H1 (cell line): ENCODE measurements around the gene MAN1C1. TPM values are rescaled to one million over a fixed set of nuclear protein-coding genes. Genes with fewer than 3 reads are reported as not detected.

Experiments used
- CTCF ChIA-PET: fragments of 300-600 bp; sonication (Branson Sonifier 250); formaldehyde crosslinking; loops from one replicate; lab custom pipeline; 2021; ENCODE audit not compliant: partially characterized antibody; lab: Charles Lee
- POLR2A ChIA-PET: fragments of 300-600 bp; sonication (Branson Sonifier 250); formaldehyde crosslinking; loops from one replicate; lab custom pipeline; 2021; ENCODE audit warnings: inconsistent platforms; ENCODE audit not compliant: partially characterized antibody; lab: Charles Lee
- DNase-seq, 2 experiments: peaks; one replicate each; pipeline versions ENCODE4 v3.0.0 to v3.0.0-alpha.2; 2010 to 2022; ENCODE audit warnings: low spot score in 2 of 2, low read depth in 1 of 2, mixed read lengths in 1 of 2
- FAIRE-seq: peaks from 2 replicates; lab custom pipeline; 2011; peaks lifted over from hg19 to GRCh38; lab: Jason Lieb, UNC
- H2AFZ ChIP-seq: 2 replicates; pipeline ENCODE4 v1.8.1; 2012; ENCODE audit warnings: low read length, inconsistent platforms
- H2AK5ac ChIP-seq: 2 replicates; pipeline ENCODE4 v1.6.1; 2013; ENCODE audit warnings: low read depth, low read length
- H2BK120ac ChIP-seq: replicated peaks from 2 replicates; pipeline ENCODE3; 2013; ENCODE audit warnings: low read depth, low read length, inconsistent platforms
- H2BK12ac ChIP-seq: 2 replicates; pipeline ENCODE4 v1.6.1; 2013; ENCODE audit warnings: low read depth, low read length
- H2BK15ac ChIP-seq: 2 replicates; pipeline ENCODE4 v1.6.1; 2013; ENCODE audit warnings: low read length
- H2BK20ac ChIP-seq: 2 replicates; pipeline ENCODE4 v1.6.1; 2013; ENCODE audit warnings: low read length
- H2BK5ac ChIP-seq: 2 replicates; pipeline ENCODE4 v1.6.1; 2013; ENCODE audit warnings: low read depth, low read length
- H3K14ac ChIP-seq: 2 replicates; pipeline ENCODE4 v1.6.1; 2013; ENCODE audit warnings: inconsistent platforms; ENCODE audit not compliant: insufficient read length
- H3K18ac ChIP-seq: 2 replicates; pipeline ENCODE4 v1.6.1; 2013; ENCODE audit warnings: low read length; ENCODE audit errors: extremely low read depth
- H3K23ac ChIP-seq: 2 replicates; pipeline ENCODE4 v1.6.1; 2013; ENCODE audit warnings: inconsistent platforms; ENCODE audit not compliant: insufficient read length
- H3K23me2 ChIP-seq: 2 replicates; pipeline ENCODE4 v1.6.1; 2013; ENCODE audit warnings: low read depth, low read length
- H3K27ac ChIP-seq: 2 replicates; pipeline ENCODE4 v1.6.1; 2011; ENCODE audit warnings: low read depth, low read length, inconsistent platforms
- H3K27me3 ChIP-seq, 4 experiments: replicated peaks in 1 of 4; 1 replicate in 1 of 4; 2 replicates in 3 of 4; pipeline versions ENCODE4 v1.6.1 to v1.8.1; 2011 to 2013; ENCODE audit warnings: low read length in 3 of 4, mild to moderate bottlenecking in 3 of 4, inconsistent platforms in 2 of 4, mixed read lengths in 2 of 4, moderate library complexity in 1 of 4; ENCODE audit not compliant: control insufficient read depth in 3 of 4, insufficient read depth in 3 of 4; ENCODE audit errors: extremely low read depth in 1 of 4
- H3K36me3 ChIP-seq, 4 experiments: 2 replicates each; pipeline versions ENCODE4 v1.6.1 to v1.8.1; 2011 to 2013; ENCODE audit warnings: mild to moderate bottlenecking in 4 of 4, low read length in 3 of 4, moderate library complexity in 2 of 4, control low read depth in 1 of 4, inconsistent platforms in 1 of 4; ENCODE audit not compliant: insufficient read depth in 4 of 4, control insufficient read depth in 2 of 4
- H3K4ac ChIP-seq: replicated peaks from 2 replicates; pipeline ENCODE3; 2013; ENCODE audit warnings: low read length, low read depth, mixed read lengths, inconsistent platforms; ENCODE audit not compliant: insufficient read length
- H3K4me1 ChIP-seq, 4 experiments: replicated peaks in 1 of 4; 1 replicate in 1 of 4; 2 replicates in 3 of 4; pipeline versions ENCODE4 v1.6.1 to v1.8.1; 2011 to 2013; ENCODE audit warnings: low read length in 3 of 4, inconsistent platforms in 2 of 4, mixed read lengths in 1 of 4; ENCODE audit not compliant: insufficient read depth in 4 of 4, control insufficient read depth in 3 of 4
- H3K4me2 ChIP-seq, 2 experiments: 2 replicates each; pipeline versions ENCODE4 v1.6.1 to v1.8.1; 2011 to 2013; ENCODE audit warnings: low read depth in 2 of 2, low read length in 2 of 2, control low read depth in 1 of 2, inconsistent platforms in 1 of 2, mild to moderate bottlenecking in 1 of 2; ENCODE audit not compliant: insufficient read depth in 1 of 2
- H3K4me3 ChIP-seq, 4 experiments: fragments of 200-600, 300-600 bp in 1 of 4; sonication (generic), shearing (Covaris generic), sonication (Bioruptor Twin) in 1 of 4; 2 replicates each; pipeline versions ENCODE4 v1.5.1 to v1.8.1; 2011 to 2016; ENCODE audit warnings: low read length in 4 of 4, low read depth in 3 of 4, control low read depth in 2 of 4, inconsistent platforms in 2 of 4, mild to moderate bottlenecking in 2 of 4, mixed read lengths in 1 of 4, moderate library complexity in 1 of 4; ENCODE audit not compliant: insufficient read depth in 2 of 4; ENCODE audit errors: extremely low read depth in 1 of 4
- H3K56ac ChIP-seq: replicated peaks from 2 replicates; pipeline ENCODE3; 2013; ENCODE audit warnings: low read depth, mild to moderate bottlenecking, mixed read lengths, low read length, inconsistent platforms; ENCODE audit not compliant: insufficient read length
- H3K79me1 ChIP-seq: 2 replicates; pipeline ENCODE4 v1.6.1; 2013; ENCODE audit warnings: low read depth, low read length, control low read depth
- H3K79me2 ChIP-seq, 2 experiments: 2 replicates each; pipeline versions ENCODE4 v1.6.1 to v1.8.1; 2012 to 2013; ENCODE audit warnings: low read length in 2 of 2, mild to moderate bottlenecking in 2 of 2, inconsistent platforms in 1 of 2; ENCODE audit not compliant: insufficient read depth in 2 of 2, control insufficient read depth in 1 of 2
- H3K9ac ChIP-seq, 4 experiments: replicated peaks in 1 of 4; 1 replicate in 1 of 4; 2 replicates in 3 of 4; pipeline versions ENCODE4 v1.6.1 to v1.8.1; 2011 to 2013; ENCODE audit warnings: low read depth in 3 of 4, low read length in 3 of 4, control low read depth in 2 of 4, mild to moderate bottlenecking in 2 of 4, moderate library complexity in 2 of 4, inconsistent platforms in 1 of 4; ENCODE audit errors: extremely low read depth in 1 of 4
- H3K9me3 ChIP-seq, 2 experiments: 2 replicates each; pipeline versions ENCODE4 v1.6.1 to v1.8.1; 2012 to 2013; ENCODE audit warnings: mild to moderate bottlenecking in 2 of 2, moderate library complexity in 2 of 2, control low read depth in 1 of 2, inconsistent platforms in 1 of 2, low read depth in 1 of 2, low read length in 1 of 2, mixed read lengths in 1 of 2; ENCODE audit not compliant: insufficient read depth in 2 of 2
- H4K20me1 ChIP-seq, 2 experiments: replicated peaks in 1 of 2; 2 replicates each; pipeline versions ENCODE3 to v1.8.1; 2011 to 2013; ENCODE audit warnings: inconsistent platforms in 2 of 2, low read length in 2 of 2, mild to moderate bottlenecking in 1 of 2; ENCODE audit not compliant: insufficient read depth in 2 of 2, control insufficient read depth in 1 of 2
- H4K5ac ChIP-seq: 2 replicates; pipeline ENCODE4 v1.6.1; 2013; ENCODE audit warnings: low read length, low read depth, mixed read lengths, inconsistent platforms; ENCODE audit not compliant: insufficient read length
- H4K8ac ChIP-seq: 2 replicates; pipeline ENCODE4 v1.8.0; 2013; ENCODE audit warnings: mild to moderate bottlenecking, moderate library complexity, low read length, inconsistent platforms; ENCODE audit not compliant: insufficient read depth; ENCODE audit errors: extremely low read depth
- H4K91ac ChIP-seq: replicated peaks from 2 replicates; pipeline ENCODE3; 2013; ENCODE audit warnings: low read length, mixed read lengths, inconsistent platforms; ENCODE audit not compliant: insufficient read length
- KDM1A ChIP-seq: fragments of 200-600, 300-600 bp; sonication (generic); IDR thresholded peaks from 2 replicates; pipeline ENCODE4 v1.7.1; 2016; ENCODE audit warnings: mild to moderate bottlenecking, low read length, borderline replicate concordance
- TAF7 ChIP-seq: optimal IDR thresholded peaks from 2 replicates; pipeline ENCODE3; 2011; ENCODE audit warnings: low read depth, mild to moderate bottlenecking, inconsistent platforms, low read length, moderate library complexity, borderline replicate concordance
- WGBS, 2 experiments: shearing (Covaris generic) in 1 of 2; methylation state at CpG; one replicate each; pipeline versions ENCODE4 v1.1.6 to v1.1.7; 2013 to 2015; ENCODE audit warnings: low lambda C conversion rate in 2 of 2, mixed read lengths in 2 of 2, inconsistent platforms in 1 of 2, low coverage in 1 of 2, missing lambda C conversion rate in 1 of 2; ENCODE audit not compliant: insufficient replicate concordance in 2 of 2, insufficient coverage in 1 of 2, insufficient read length in 1 of 2; ENCODE audit errors: extremely low coverage in 1 of 2, missing lambda C conversion rate in 1 of 2; 5-methylcytosine and 5-hydroxymethylcytosine counted together
- polyA plus RNA-seq, 7 experiments: library from polyadenylated mRNA; depleted of rRNA in 3 of 7; stranded (reverse) in 5 of 7; unstranded in 2 of 7; fragments of >200 nt in 5 of 7; fragments of 200-250 nt in 2 of 7; gene quantifications; 1 replicate in 5 of 7; 2 replicates in 1 of 7; 4 replicates in 1 of 7; pipeline versions ENCODE4 v1.2.1 to v1.2.3, GENCODE V29; 2011 to 2013; ENCODE audit warnings: missing spikeins in 2 of 7, mixed read lengths in 2 of 7
- total RNA-seq: library from RNA; stranded (reverse); fragmentation: NEBNext Ultra II Directional; extraction: Animal tissue kit (Norgen Biotek cat#: 25700); gene quantifications from 2 replicates; pipeline ENCODE4 v1.2.1, GENCODE V29; 2021

Gene MAN1C1
- total and polyA plus RNA-seq, 2 of the 8 experiments (the other 6 are each of a cell fraction or from before 2014, with no cell fraction given) = 7.8 to 15.2 TPM

DNA sequence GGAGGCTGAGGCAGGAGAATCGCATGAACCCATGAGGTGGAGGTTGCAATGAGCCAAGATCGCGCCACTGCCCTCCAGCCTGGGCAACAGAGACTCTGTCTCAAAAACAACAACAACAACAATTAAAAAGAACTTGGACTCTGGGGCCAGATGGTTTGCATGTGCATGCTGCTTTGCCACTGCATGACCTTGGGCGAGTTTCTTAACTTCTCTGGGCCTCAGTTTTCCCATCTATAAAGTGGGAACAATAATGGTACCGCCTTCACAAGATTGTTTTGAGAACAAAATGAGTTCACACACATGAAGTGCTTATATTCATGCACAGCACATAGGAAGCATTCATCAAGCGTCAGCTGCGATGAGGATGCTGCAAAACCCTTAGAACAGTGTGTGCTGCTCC, 74.6 kb downstream of the MAN1C1 start:
- DNase-seq (no peak), FAIRE-seq (no peak)
- Histone ChIP-seq H4K8ac (no peak overlapping the region), H4K91ac (no peak overlapping the region), H4K5ac (no peak overlapping the region), H2BK5ac (no peak overlapping the region), H3K9me3 (no peaks in the 10 kb centered on the region), H4K20me1 (no peaks in the 10 kb centered on the region), H2BK12ac (no peak overlapping the region), H3K23me2 (no peaks in the 10 kb centered on the region), H3K27ac (no peak overlapping the region), H3K79me1 (no peaks in the 10 kb centered on the region), H3K4me3 (no peak overlapping the region), H3K27me3 (no peaks in the 10 kb centered on the region), H2BK20ac (no peak overlapping the region), H3K18ac (no peak overlapping the region), H3K14ac (no peak overlapping the region), H3K23ac (no peak overlapping the region), H3K4me2 (no peak overlapping the region), H2BK15ac (no peak overlapping the region), H2AFZ (no peak overlapping the region), H3K36me3 (no peaks in the 10 kb centered on the region), H3K4ac (no peak overlapping the region), H3K79me2 (no peaks in the 10 kb centered on the region), H3K56ac (no peak overlapping the region), H2BK120ac (no peak overlapping the region), H2AK5ac (no peak overlapping the region), H3K4me1 (peaks cover 6 to 11% (median 10%) of the 10 kb centered on the region in 4 experiments; a peak in 6 of 7 replicates), H3K9ac (no peak overlapping the region)
- WGBS, 2 experiments = 94% methylated on average over 7 of the region's 7 CpGs; no CpG with 5 or more reads in 1 of the 2 experiments
- ChIA-PET POLR2A (interaction anchor here (1.6 kb wide), 1 partner anchor 10 kb away, joined by 4 read pairs; no protein-coding TSS in a partner anchor), CTCF (interaction anchor here (1.0 to 5.2 kb wide), 12 partner anchors 8 to 125 kb away, joined by 3 to 53 read pairs (median 10); no protein-coding TSS in a partner anchor)
- TF ChIP-seq KDM1A (peak; percentile 47; the same call in 1 of the 2 replicates), TAF7 (no peak)
